ENCODE data around the gene NRDC.
"Not testable (repeated sequence)": the region's sequence is repeated elsewhere in the genome, so short reads cannot be mapped to it uniquely, and the experiment has no call there.

Gene NRDC

DNA sequence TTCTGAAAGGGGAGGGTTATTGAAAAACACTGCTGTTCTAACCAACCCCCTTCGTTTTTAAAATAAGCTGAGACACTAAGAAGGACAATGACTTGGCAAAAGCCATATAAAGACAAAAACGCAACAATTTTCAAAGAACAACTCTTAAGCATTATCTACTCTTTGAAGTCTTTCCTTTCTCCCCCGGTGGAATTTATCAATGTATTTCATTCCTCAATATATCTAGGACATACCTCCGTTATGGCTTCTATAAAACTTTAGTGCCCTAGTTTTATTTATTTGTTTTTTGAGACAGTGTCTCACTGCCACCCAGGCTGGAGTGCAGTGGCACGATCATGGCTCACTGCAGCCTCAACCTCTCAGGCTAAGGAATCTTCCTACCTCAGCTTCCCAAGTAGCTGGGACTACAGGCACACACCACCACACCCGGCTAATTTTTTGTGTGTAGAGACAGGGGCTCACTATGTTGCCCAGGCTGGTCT is 3.2 kb downstream of the NRDC start:
- peaks cover 3% of the 10 kb centered on the region for H4K20me1 ChIP-seq (ENCODE audit: control insufficient read depth, insufficient read depth, low read depth, low read length)
- TF ChIP-seq, protein P1, sequence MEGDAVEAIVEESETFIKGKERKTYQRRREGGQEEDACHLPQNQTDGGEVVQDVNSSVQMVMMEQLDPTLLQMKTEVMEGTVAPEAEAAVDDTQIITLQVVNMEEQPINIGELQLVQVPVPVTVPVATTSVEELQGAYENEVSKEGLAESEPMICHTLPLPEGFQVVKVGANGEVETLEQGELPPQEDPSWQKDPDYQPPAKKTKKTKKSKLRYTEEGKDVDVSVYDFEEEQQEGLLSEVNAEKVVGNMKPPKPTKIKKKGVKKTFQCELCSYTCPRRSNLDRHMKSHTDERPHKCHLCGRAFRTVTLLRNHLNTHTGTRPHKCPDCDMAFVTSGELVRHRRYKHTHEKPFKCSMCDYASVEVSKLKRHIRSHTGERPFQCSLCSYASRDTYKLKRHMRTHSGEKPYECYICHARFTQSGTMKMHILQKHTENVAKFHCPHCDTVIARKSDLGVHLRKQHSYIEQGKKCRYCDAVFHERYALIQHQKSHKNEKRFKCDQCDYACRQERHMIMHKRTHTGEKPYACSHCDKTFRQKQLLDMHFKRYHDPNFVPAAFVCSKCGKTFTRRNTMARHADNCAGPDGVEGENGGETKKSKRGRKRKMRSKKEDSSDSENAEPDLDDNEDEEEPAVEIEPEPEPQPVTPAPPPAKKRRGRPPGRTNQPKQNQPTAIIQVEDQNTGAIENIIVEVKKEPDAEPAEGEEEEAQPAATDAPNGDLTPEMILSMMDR (IDR thresholded peaks at IDR 0.05; ENCODE audit: low read depth, low read length, poor library complexity, severe bottlenecking), result no peak
- no peak for TF ChIP-seq EZH2phosphoT487 (IDR thresholded peaks at IDR 0.05; ENCODE audit: borderline replicate concordance, low read length)
- H3F3A ChIP-seq (ENCODE audit: control insufficient read depth, insufficient read depth), result 0 out of 2 replicates have a peak, but pooled peaks cover 3% of the 10 kb centered on the region
- H3K36me3 ChIP-seq (ENCODE audit: control insufficient read depth, low read length), result peaks cover 37% of the 10 kb centered on the region
- H3K79me2 ChIP-seq (ENCODE audit: control insufficient read depth, low read length), result peaks cover 80% of the 10 kb centered on the region
- H3K9me3 ChIP-seq (ENCODE audit: control insufficient read depth, insufficient read depth, low read length), result no peaks in the 10 kb centered on the region
- peak overlapping the region; percentile 81 for H3K4me2 ChIP-seq (ENCODE audit: low read length)
- H3K9me2 ChIP-seq (replicated peaks; ENCODE audit: control insufficient read depth, low read length), result no peaks in the 10 kb centered on the region
- H3K4me1 ChIP-seq (ENCODE audit: control insufficient read depth, low read length), result peaks cover 39% of the 10 kb centered on the region
- no peak overlapping the region for H3K27ac ChIP-seq (ENCODE audit: low read depth, low read length)
- H3K27me3 ChIP-seq (ENCODE audit: control insufficient read depth, low read length), result no peaks in the 10 kb centered on the region
- H3K4me3 ChIP-seq (ENCODE audit: low read length), result peak overlapping the region; percentile 34

DNA sequence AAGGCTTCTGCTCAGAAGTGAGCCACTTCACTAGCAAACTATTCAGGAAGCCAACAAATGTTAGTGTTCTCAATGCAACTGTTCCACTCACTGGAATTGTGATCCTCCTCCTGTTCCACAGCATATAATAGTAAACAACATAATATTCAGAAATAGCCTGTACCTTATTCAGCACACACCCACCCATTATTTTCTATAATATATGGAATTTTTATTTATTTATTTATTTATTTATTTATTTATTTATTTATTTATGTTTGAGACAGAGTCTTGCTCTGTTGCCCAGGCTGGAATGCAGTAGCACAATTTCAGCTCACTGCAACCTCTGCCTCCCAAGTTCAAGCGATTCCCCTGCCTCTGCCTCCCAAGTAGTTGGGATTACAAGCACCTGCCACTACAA is 5.3 kb downstream of the NRDC start:
- H3K79me2 ChIP-seq (ENCODE audit: control insufficient read depth, low read length), result peaks cover 97% of the 10 kb centered on the region
- not testable (repeated sequence) for H3K27ac ChIP-seq (ENCODE audit: low read depth, low read length); H3K4me2 ChIP-seq (ENCODE audit: low read length); H3F3A ChIP-seq (ENCODE audit: control insufficient read depth, insufficient read depth); H3K27me3 ChIP-seq (ENCODE audit: control insufficient read depth, low read length); H3K9me2 ChIP-seq (replicated peaks; ENCODE audit: control insufficient read depth, low read length); H3K4me3 ChIP-seq (ENCODE audit: low read length); H4K20me1 ChIP-seq (ENCODE audit: control insufficient read depth, insufficient read depth, low read depth, low read length); H3K9me3 ChIP-seq (ENCODE audit: control insufficient read depth, insufficient read depth, low read length)
- H3K36me3 ChIP-seq (ENCODE audit: control insufficient read depth, low read length), result peaks cover 34% of the 10 kb centered on the region
- peaks cover 28% of the 10 kb centered on the region for H3K4me1 ChIP-seq (ENCODE audit: control insufficient read depth, low read length)

- no peaks in the 10 kb centered on the region; the same call in 1 of the 2 replicates for H3F3A ChIP-seq (ENCODE audit: control insufficient read depth, insufficient read depth)
- H4K20me1 ChIP-seq (ENCODE audit: control insufficient read depth, insufficient read depth, low read depth, low read length), result peaks cover 7% of the 10 kb centered on the region
- H3K27ac ChIP-seq (ENCODE audit: low read depth, low read length), result no peak overlapping the region
- peaks cover 96% of the 10 kb centered on the region for H3K79me2 ChIP-seq (ENCODE audit: control insufficient read depth, low read length)
- H3K4me2 ChIP-seq (ENCODE audit: low read length), result no peak overlapping the region
- H3K4me1 ChIP-seq (ENCODE audit: control insufficient read depth, low read length), result peaks cover 18% of the 10 kb centered on the region
- no peak overlapping the region for H3K4me3 ChIP-seq (ENCODE audit: low read length)
- peaks cover 26% of the 10 kb centered on the region for H3K36me3 ChIP-seq (ENCODE audit: control insufficient read depth, low read length)
- H3K27me3 ChIP-seq (ENCODE audit: control insufficient read depth, low read length), result no peaks in the 10 kb centered on the region
- H3K9me3 ChIP-seq (ENCODE audit: control insufficient read depth, insufficient read depth, low read length), result no peaks in the 10 kb centered on the region
- TF ChIP-seq, protein P1 (IDR thresholded peaks at IDR 0.05; ENCODE audit: low read depth, low read length, poor library complexity, severe bottlenecking), result no peak
- no peak for TF ChIP-seq EZH2phosphoT487 (IDR thresholded peaks at IDR 0.05; ENCODE audit: borderline replicate concordance, low read length)
- H3K9me2 ChIP-seq (replicated peaks; ENCODE audit: control insufficient read depth, low read length), result no peaks in the 10 kb centered on the region
These were observed 7.1 kb downstream of the NRDC start for GRCh38 chr1:51871351-51871975.

GRCh38 chr1:51870603-51871350 is 7.8 kb downstream of the NRDC start:
- no peaks in the 10 kb centered on the region for H3K9me2 ChIP-seq (replicated peaks; ENCODE audit: control insufficient read depth, low read length)
- peaks cover 96% of the 10 kb centered on the region for H3K79me2 ChIP-seq (ENCODE audit: control insufficient read depth, low read length)
- peaks cover 11% of the 10 kb centered on the region for H3K4me1 ChIP-seq (ENCODE audit: control insufficient read depth, low read length)
- no peaks in the 10 kb centered on the region; the same call in 1 of the 2 replicates for H3F3A ChIP-seq (ENCODE audit: control insufficient read depth, insufficient read depth)
- H3K27ac ChIP-seq (ENCODE audit: low read depth, low read length), result no peak overlapping the region
- peaks cover 23% of the 10 kb centered on the region for H3K36me3 ChIP-seq (ENCODE audit: control insufficient read depth, low read length)
- H3K4me2 ChIP-seq (ENCODE audit: low read length), result no peak overlapping the region
- no peaks in the 10 kb centered on the region for H3K9me3 ChIP-seq (ENCODE audit: control insufficient read depth, insufficient read depth, low read length)
- H4K20me1 ChIP-seq (ENCODE audit: control insufficient read depth, insufficient read depth, low read depth, low read length), result peaks cover 7% of the 10 kb centered on the region
- H3K27me3 ChIP-seq (ENCODE audit: control insufficient read depth, low read length), result no peaks in the 10 kb centered on the region
- TF ChIP-seq EZH2phosphoT487 (IDR thresholded peaks at IDR 0.05; ENCODE audit: borderline replicate concordance, low read length), result no peak
- TF ChIP-seq, protein P1 (IDR thresholded peaks at IDR 0.05; ENCODE audit: low read depth, low read length, poor library complexity, severe bottlenecking), result no peak
- H3K4me3 ChIP-seq (ENCODE audit: low read length), result no peak overlapping the region

Measured in DOHH2 (cell line).